GM23248 (cell line): Measurements from ENCODE around the gene GAS2L1. TPM values are rescaled to one million over a fixed set of nuclear protein-coding genes. Genes with fewer than 3 reads are reported as not detected.

Experiments used
- DNase-seq: peaks from one replicate; pipeline ENCODE4 v3.0.0-alpha.2; 2015
- H2AFZ ChIP-seq: fragments of 200-600 bp; sonication (generic); 2 replicates; pipeline ENCODE4 v1.6.1; 2016; ENCODE audit warnings: antibody characterized with exemption
- H3F3A ChIP-seq: fragments of 200-600 bp; sonication (generic); 2 replicates; pipeline ENCODE4 v1.6.1; 2016; ENCODE audit warnings: mild to moderate bottlenecking, antibody characterized with exemption, mixed run types; ENCODE audit not compliant: insufficient read depth
- H3K27ac ChIP-seq: fragments of 200-600 bp; sonication (generic); 2 replicates; pipeline ENCODE4 v1.5.1; 2016; ENCODE audit warnings: mild to moderate bottlenecking
- H3K27me3 ChIP-seq: fragments of 200-600 bp; sonication (generic); replicated peaks from 2 replicates; pipeline ENCODE4 v1.6.1; 2016; ENCODE audit warnings: mild to moderate bottlenecking; ENCODE audit not compliant: insufficient read depth
- H3K36me3 ChIP-seq: fragments of 200-600 bp; sonication (generic); 2 replicates; pipeline ENCODE4 v1.6.1; 2016; ENCODE audit warnings: low read depth, mild to moderate bottlenecking
- H3K4me1 ChIP-seq: fragments of 200-600 bp; sonication (generic); 2 replicates; pipeline ENCODE4 v1.6.1; 2016; ENCODE audit warnings: mild to moderate bottlenecking; ENCODE audit not compliant: insufficient read depth
- H3K4me2 ChIP-seq: fragments of 200-600 bp; sonication (generic); one replicate; pipeline ENCODE4 v1.6.1; 2016; ENCODE audit warnings: mild to moderate bottlenecking; ENCODE audit not compliant: unreplicated experiment
- H3K4me3 ChIP-seq: fragments of 200-600 bp; sonication (generic); 2 replicates; pipeline ENCODE4 v1.5.1; 2016; ENCODE audit warnings: mild to moderate bottlenecking
- H3K79me2 ChIP-seq: fragments of 200-600 bp; sonication (generic); 2 replicates; pipeline ENCODE4 v1.6.1; 2016; ENCODE audit warnings: mild to moderate bottlenecking; ENCODE audit not compliant: insufficient read depth
- H3K9ac ChIP-seq: fragments of 200-600 bp; sonication (generic); 2 replicates; pipeline ENCODE4 v1.6.1; 2016; ENCODE audit warnings: mild to moderate bottlenecking
- H3K9me2 ChIP-seq: fragments of 200-600 bp; sonication (generic); 2 replicates; pipeline ENCODE4 v1.6.1; 2016; ENCODE audit warnings: mixed run types, mild to moderate bottlenecking, moderate library complexity; ENCODE audit not compliant: insufficient read depth
- H3K9me3 ChIP-seq: fragments of 200-600 bp; sonication (generic); one replicate; pipeline ENCODE4 v1.6.1; 2017; ENCODE audit warnings: low read depth
- H4K20me1 ChIP-seq: fragments of 200-600 bp; sonication (generic); 2 replicates; pipeline ENCODE4 v1.6.0; 2016; ENCODE audit not compliant: insufficient read depth
- EZH2 ChIP-seq: fragments of 200-600 bp; sonication (generic); IDR thresholded peaks from 2 replicates; pipeline ENCODE4 v1.6.1; 2018; ENCODE audit warnings: antibody characterized with exemption, mild to moderate bottlenecking; ENCODE audit not compliant: insufficient read depth, poor library complexity, severe bottlenecking
- EZH2phosphoT487 ChIP-seq: fragments of 200-600 bp; sonication (generic); IDR thresholded peaks from 2 replicates; pipeline ENCODE4 v1.6.1; 2018; ENCODE audit warnings: antibody characterized with exemption, moderate library complexity, mild to moderate bottlenecking, low read depth; ENCODE audit not compliant: insufficient read depth
- WGBS, 2 experiments: methylation state at CpG; one replicate each; pipeline ENCODE4 v1.1.6; 2015 to 2017; ENCODE audit warnings: low lambda C conversion rate in 2 of 2, low coverage in 1 of 2; ENCODE audit errors: missing lambda C conversion rate in 2 of 2; 5-methylcytosine and 5-hydroxymethylcytosine counted together
- in situ Hi-C: fragments of 300-500 bp; cut with MboI; formaldehyde crosslinking; loops from 2 replicates; pipeline ENCODE4 v1.15.0; 2020
- polyA plus RNA-seq: library from polyadenylated mRNA; unstranded; fragments of >200 nt; fragmentation: Nextera tagmentation; extraction: Ambion mirVana; gene quantifications from 2 replicates; pipeline ENCODE4 v1.2.1, GENCODE V29; 2016
- total RNA-seq: library from RNA; depleted of rRNA; stranded (reverse); fragments of >200 nt; shearing (Covaris generic); gene quantifications from 2 replicates; pipeline ENCODE4 v1.2.3, GENCODE V29; 2014

GAS2L1 gene
- total and polyA plus RNA-seq, 2 experiments from 2014 or later = 21.2 to 23.7 TPM

DNA sequence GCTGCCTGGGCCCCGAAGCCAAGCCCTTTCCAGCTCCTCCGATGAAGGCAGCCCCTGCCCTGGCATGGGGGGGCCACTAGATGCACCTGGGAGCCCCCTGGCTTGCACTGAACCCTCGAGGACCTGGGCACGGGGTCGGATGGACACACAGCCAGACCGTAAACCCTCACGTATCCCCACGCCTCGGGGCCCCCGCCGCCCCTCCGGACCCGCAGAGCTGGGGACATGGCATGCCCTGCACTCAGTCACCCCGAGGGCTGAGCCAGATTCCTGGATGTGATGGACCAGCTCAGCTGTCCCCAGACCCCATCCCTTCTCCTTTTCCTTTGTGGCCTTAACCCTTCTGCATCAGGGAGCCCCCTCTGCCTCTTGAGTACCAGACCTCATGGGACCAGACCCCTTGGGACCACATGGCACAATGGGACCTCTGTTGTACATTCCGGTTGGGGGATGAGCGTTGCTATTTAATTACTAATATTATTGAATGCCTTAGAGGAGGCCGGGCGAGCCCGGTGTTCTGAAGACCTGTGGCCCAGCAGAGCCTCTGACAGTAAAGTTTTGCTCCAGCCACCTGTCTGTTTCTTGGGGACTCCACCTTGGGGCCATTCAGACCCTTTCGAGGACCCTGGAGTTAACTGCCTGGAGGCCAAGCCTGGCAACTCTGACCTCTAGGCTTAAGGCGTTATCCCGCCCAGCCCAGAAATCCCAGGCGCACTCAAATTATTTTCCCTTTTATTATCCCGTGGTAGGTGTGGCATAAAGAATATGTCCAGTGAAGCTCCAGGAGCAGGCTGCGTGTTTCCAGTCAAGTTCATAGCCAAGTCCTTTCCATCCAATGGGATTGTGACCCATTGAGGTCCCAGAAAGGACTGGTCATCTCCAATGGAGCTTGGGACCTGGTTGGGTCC is 6.0 kb downstream of the GAS2L1 start:
- no peaks in the 10 kb centered on the region for H3K9me3 ChIP-seq
- in situ Hi-C loops = no loop called here
- peaks cover 23% of the 10 kb centered on the region for H3K79me2 ChIP-seq
- no peak overlapping the region for H3K4me3 ChIP-seq
- DNase-seq = no peak
- WGBS, 2 experiments = 87 to 91% methylated on average over 21 to 22 of the region's 25 CpGs
- peaks cover 26% of the 10 kb centered on the region for H3K27me3 ChIP-seq
- H3K4me1 ChIP-seq = peaks cover 21% of the 10 kb centered on the region
- H3K36me3 ChIP-seq = no peaks in the 10 kb centered on the region
- no peaks in the 10 kb centered on the region; the same call in 1 of the 2 replicates for H3F3A ChIP-seq
- H3K4me2 ChIP-seq = no peak overlapping the region
- H2AFZ ChIP-seq = no peak overlapping the region
- TF ChIP-seq EZH2phosphoT487 = no peak
- H3K9me2 ChIP-seq = no peaks in the 10 kb centered on the region
- no peaks in the 10 kb centered on the region for H4K20me1 ChIP-seq
- no peak overlapping the region for H3K9ac ChIP-seq
- H3K27ac ChIP-seq = no peak overlapping the region

DNA sequence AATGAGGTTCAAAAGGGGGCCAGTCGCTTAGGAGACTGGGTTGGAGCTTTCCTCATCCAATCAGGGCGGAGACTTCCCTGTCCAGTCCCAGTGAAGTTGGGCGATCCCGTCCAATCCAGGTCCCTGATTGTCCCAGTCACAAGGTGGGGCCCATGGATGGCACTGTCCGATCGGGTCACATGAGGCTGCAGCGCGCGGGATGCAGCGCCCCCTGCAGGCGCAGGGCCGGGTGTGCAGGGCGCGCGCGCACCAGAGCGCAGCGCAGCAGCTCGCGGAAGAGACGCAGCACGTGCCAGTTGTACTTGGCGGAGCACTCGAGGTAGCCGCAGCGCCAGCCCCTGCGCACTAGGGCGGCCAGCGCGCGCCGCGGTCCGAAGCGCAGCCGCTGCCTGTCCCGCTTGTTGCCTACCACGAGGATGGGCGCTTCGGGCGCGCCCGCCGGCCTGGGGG is 6.7 kb downstream of the GAS2L1 start:
- H2AFZ ChIP-seq = no peak overlapping the region
- no peak for TF ChIP-seq EZH2
- TF ChIP-seq EZH2phosphoT487 = no peak
- H3K4me3 ChIP-seq = no peak overlapping the region
- peak; percentile 68 for DNase-seq
- H3K4me2 ChIP-seq = no peak overlapping the region
- no peaks in the 10 kb centered on the region for H3K36me3 ChIP-seq
- peaks cover 26% of the 10 kb centered on the region for H3K27me3 ChIP-seq
- H3K79me2 ChIP-seq = peaks cover 16% of the 10 kb centered on the region
- 18 to 20% methylated on average over 36 to 39 of the region's 44 CpGs for WGBS, 2 experiments
- H3K9ac ChIP-seq = no peak overlapping the region
- H4K20me1 ChIP-seq = no peaks in the 10 kb centered on the region
- no peaks in the 10 kb centered on the region; the same call in 1 of the 2 replicates for H3F3A ChIP-seq
- H3K9me3 ChIP-seq = no peaks in the 10 kb centered on the region
- peaks cover 21% of the 10 kb centered on the region for H3K4me1 ChIP-seq
- H3K9me2 ChIP-seq = no peaks in the 10 kb centered on the region
- in situ Hi-C loops = no loop called here
- H3K27ac ChIP-seq = no peak overlapping the region

DNA sequence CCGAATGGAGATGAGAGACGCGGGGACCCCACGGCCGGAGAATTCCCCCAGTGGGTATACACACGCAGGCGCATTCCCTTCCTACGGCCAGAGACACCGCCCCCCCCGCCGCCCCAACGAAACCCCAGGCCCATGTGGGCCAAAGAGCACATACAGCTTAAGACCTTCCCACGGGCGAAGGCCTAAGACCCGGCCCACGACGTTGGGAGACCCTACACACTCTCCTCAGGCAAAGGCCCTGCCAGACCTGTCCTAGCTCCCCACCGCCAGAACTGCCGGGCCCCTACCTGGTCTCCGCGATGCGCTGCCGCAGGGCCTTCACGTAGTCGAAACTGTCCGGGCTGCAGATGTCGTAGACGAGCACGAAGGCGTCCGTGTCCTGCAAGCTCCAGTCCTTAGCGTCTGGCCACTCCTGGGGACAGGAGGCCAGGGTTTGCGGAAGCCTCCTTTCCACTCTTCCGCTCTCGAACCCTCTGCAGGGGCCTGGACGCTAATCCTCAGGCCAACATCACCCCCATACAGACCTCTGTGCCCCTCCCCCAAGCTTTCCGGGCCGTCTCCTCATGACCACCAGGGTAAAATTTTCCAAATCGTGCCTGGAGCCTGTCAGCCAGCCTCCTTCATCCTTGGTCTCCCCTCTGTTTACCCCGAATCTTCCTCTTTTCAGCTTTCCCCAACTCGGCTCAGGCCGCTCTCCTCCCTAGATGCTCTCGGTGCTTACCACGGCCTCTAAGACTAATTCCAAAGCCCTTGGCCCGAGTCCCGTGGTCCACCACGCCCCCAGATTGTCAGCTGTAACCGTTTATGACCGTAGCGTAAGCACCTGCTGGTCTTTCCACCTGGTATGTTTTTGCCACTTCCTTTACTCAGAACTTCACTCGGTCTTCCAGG is 7.4 kb downstream of the GAS2L1 start:
- H2AFZ ChIP-seq = no peak overlapping the region
- H3K4me3 ChIP-seq = no peak overlapping the region
- H3K9me2 ChIP-seq = no peaks in the 10 kb centered on the region
- H3K79me2 ChIP-seq = peaks cover 10% of the 10 kb centered on the region; the same call in 1 of the 2 replicates
- H3F3A ChIP-seq = no peaks in the 10 kb centered on the region; the same call in 1 of the 2 replicates
- no peak for DNase-seq
- no peak overlapping the region for H3K9ac ChIP-seq
- peaks cover 15% of the 10 kb centered on the region for H3K4me1 ChIP-seq
- H4K20me1 ChIP-seq = no peaks in the 10 kb centered on the region
- 17 to 19% methylated on average over 47 to 51 of the region's 51 CpGs for WGBS, 2 experiments
- in situ Hi-C loops = no loop called here
- no peak overlapping the region for H3K27ac ChIP-seq
- no peaks in the 10 kb centered on the region for H3K36me3 ChIP-seq
- H3K27me3 ChIP-seq = peaks cover 26% of the 10 kb centered on the region
- H3K4me2 ChIP-seq = no peak overlapping the region
- TF ChIP-seq EZH2phosphoT487 = no peak
- TF ChIP-seq EZH2 = no peak
- no peaks in the 10 kb centered on the region for H3K9me3 ChIP-seq
